Astrocyte of the spinal cord (primary cell): ENCODE results near the gene PPEF2.
"Not testable (repeated sequence)": the region's sequence is repeated elsewhere in the genome, so short reads cannot be mapped to it uniquely, and the experiment has no call there.

Source experiments
- DNase-seq: peaks from one replicate; pipeline ENCODE4 v3.0.0; 2011; ENCODE audit warnings: low read depth, low spot score
- H3K4me3 ChIP-seq: 2 replicates; pipeline ENCODE4 v1.5.1; 2011; ENCODE audit warnings: low read depth, mild to moderate bottlenecking, low read length, moderate library complexity
- in situ Hi-C: cut with HindIII; loops from 2 replicates; pipeline ENCODE4 v1.10.0; 2017; ENCODE audit warnings: low sequenced_read_pairs
- TF ChIP-seq, protein P1 (sequence below): IDR thresholded peaks from 2 replicates; pipeline ENCODE4 v1.5.1; 2012; ENCODE audit warnings: low read depth, mild to moderate bottlenecking, low read length, inconsistent platforms

PPEF2 gene

DNA sequence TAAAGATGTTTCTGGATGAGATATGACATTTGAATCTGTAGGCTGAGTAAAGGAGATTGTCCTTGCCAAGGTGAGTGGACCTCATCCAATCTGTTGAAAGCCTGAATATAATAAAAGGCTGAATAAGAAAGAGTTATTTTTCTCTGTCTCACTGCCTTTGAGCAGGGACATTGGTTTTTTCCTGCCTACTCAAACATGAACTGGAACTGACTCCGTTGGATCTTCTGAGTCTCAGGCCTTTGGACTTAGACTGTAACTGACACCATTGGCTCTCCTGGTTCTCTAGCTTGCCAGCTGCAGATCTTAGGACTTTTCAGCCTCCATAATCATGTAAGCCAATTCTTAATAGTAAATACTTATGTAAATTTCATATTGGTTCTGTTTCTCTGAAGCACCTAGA lies 43.5 kb downstream of the PPEF2 start:
- TF ChIP-seq, protein P1, sequence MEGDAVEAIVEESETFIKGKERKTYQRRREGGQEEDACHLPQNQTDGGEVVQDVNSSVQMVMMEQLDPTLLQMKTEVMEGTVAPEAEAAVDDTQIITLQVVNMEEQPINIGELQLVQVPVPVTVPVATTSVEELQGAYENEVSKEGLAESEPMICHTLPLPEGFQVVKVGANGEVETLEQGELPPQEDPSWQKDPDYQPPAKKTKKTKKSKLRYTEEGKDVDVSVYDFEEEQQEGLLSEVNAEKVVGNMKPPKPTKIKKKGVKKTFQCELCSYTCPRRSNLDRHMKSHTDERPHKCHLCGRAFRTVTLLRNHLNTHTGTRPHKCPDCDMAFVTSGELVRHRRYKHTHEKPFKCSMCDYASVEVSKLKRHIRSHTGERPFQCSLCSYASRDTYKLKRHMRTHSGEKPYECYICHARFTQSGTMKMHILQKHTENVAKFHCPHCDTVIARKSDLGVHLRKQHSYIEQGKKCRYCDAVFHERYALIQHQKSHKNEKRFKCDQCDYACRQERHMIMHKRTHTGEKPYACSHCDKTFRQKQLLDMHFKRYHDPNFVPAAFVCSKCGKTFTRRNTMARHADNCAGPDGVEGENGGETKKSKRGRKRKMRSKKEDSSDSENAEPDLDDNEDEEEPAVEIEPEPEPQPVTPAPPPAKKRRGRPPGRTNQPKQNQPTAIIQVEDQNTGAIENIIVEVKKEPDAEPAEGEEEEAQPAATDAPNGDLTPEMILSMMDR: no peak
- no peak overlapping the region for H3K4me3 ChIP-seq
- no peak for DNase-seq
- in situ Hi-C loops: no loop called here

DNA sequence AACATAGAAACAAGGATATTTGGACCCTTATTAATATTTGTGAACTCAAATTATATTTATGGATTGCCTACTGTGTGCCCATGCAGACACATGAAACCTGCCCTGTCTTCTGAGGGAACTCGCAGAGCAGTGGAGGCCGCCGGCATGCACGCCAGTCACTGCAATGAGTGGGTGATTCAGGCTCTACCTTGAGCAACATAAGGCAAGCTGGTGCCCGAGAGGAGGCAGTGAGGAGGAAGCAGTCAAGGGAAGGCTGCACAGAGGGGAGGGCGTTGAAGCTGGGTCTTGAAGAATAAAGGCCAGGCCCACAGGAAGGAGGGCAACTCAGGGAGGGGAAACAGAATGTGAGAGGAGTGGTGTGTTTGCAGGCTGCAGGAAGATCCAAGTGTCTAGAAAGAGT lies 52.8 kb downstream of the PPEF2 start:
- in situ Hi-C loops: no loop called here
- TF ChIP-seq, protein P1: no peak
- no peak for DNase-seq
- no peak overlapping the region for H3K4me3 ChIP-seq

DNA sequence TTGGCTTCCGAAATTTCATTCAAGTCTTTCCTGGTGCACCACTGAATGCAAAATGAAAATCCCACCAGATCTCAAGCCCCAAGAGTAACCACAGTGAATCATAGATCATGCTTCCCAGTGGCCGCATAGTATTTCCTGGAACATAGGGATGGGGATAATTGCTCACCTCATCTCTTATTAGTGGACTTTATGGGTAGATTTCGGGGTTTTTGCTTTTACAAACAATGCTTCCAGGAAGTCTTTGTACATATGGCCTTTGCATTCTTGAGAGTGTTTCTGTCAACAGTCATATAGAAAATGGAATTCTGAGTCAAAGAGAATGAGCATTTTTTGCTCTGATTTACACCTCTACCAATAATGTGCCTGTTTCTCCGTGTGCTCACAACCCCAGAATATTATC lies 53.4 kb downstream of the PPEF2 start:
- no peak overlapping the region for H3K4me3 ChIP-seq
- in situ Hi-C loops: no loop called here
- peak; percentile 50 for DNase-seq
- TF ChIP-seq, protein P1: no peak

DNA sequence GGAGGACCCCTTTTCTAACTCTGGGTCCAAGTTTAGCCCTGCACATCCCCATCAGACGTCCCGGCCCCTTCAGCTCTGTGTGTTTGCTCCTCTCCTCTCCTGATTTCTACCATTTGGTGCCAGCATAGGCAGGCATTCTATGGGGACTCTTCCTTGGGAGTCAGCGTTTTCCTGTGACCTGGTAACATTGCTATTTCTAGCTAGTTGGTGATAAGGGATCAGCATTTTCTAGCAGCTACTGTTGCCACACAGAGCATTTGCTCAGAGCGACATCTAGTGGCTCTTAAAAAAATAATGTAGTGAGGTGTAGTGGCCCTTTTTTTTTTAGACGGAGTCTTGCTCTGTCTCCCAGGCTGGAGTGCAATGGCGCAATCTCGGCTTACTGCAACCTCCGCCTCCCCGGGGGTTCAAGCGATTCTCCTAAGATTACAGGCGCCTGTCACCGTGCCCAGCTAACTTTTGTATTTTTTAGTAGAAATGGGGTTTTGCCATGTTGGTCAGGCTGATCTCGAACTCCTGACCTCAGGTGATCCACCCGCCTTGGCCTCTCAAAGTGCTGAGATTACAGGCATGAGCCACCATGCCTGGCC lies 54.0 kb downstream of the PPEF2 start:
- DNase-seq: peak; percentile 87
- in situ Hi-C loops, H3K4me3 ChIP-seq: not testable (repeated sequence)
- TF ChIP-seq, protein P1: peak; percentile 63

DNA sequence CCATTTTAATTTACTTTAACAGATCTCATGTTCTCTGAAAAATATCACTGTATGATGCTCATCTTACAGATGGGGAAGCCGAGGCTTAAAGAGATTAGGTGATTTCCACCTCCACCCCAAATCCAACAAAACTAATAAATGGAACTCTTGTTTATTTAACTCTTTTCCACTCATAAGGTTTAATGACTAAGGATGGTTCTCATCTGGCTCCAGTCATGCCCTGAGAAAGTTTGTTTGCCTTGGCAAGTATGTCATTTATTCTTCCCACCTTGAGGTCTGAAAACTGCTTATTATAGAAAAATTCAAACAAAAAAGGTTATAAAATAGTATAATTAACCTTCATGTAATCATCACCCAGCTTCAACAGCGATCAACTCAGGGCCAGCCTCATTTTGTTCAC lies 56.3 kb downstream of the PPEF2 start:
- in situ Hi-C loops: no loop called here
- DNase-seq: peak; percentile 22
- TF ChIP-seq, protein P1: no peak
- no peak overlapping the region for H3K4me3 ChIP-seq

DNA sequence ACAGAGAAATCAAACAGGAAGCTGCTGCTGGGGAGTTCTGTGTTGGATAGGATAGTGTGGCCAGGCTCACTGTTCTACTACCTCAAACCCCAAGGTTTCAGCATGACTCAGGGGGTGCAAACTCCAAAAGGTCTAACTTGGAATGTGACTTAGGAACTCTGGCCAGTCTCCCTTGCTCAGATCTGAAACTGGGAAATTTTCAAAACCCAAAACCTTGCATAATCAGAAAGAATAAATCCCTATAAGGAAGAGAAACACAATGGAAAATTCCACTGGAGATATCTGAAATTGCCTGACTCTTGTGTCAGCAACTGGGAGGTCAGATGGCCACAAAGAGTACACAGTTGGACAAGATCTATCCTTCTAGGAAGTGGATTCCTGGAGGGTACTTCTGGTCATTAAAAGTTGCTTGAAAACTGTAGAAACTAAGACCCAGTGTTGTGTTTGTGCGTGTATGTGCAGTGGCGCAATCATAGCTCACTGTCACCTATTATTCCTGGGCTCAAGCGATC lies 58.0 kb downstream of the PPEF2 start:
- TF ChIP-seq, protein P1: no peak

More for the DNA sequence above, 58.0 kb downstream of the PPEF2 start:
- H3K4me3 ChIP-seq: no peak overlapping the region
- peak; percentile 92 for DNase-seq
- in situ Hi-C loops: no loop called here
